Measurements from ENCODE around the gene XRRA1.

DNA sequence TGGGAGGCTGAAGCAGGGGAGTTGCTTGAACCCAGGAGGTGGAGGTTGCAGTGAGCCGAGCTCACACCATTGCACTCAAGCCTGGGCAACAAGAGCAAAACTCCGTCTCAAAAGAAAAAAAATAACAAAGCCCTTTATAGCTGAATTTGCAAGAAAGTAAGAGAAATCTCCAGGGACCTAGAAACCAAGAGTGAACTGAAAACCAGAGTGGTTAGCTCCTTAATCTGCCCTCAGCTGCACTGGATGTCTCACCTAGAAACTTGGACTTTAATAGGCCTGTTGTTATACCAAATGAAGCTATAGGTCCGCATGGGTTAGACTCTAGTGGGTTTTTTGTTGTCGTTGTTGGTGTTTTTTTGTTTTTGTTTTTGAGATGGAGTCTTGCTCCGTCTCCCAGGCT, 44.0 kb upstream of the XRRA1 start:
- TF ChIP-seq POLR2A (IDR thresholded peaks at IDR 0.05; ENCODE audit: borderline replicate concordance, extremely low read depth, insufficient read depth, insufficient read length) (no peak), SP1 (IDR thresholded peaks at IDR 0.05; ENCODE audit: low read depth) (no peak), EZH2phosphoT487 (IDR thresholded peaks at IDR 0.05; ENCODE audit: borderline replicate concordance) (no peak), ZFX (IDR thresholded peaks at IDR 0.05) (no peak)
- TF ChIP-seq, protein P1, sequence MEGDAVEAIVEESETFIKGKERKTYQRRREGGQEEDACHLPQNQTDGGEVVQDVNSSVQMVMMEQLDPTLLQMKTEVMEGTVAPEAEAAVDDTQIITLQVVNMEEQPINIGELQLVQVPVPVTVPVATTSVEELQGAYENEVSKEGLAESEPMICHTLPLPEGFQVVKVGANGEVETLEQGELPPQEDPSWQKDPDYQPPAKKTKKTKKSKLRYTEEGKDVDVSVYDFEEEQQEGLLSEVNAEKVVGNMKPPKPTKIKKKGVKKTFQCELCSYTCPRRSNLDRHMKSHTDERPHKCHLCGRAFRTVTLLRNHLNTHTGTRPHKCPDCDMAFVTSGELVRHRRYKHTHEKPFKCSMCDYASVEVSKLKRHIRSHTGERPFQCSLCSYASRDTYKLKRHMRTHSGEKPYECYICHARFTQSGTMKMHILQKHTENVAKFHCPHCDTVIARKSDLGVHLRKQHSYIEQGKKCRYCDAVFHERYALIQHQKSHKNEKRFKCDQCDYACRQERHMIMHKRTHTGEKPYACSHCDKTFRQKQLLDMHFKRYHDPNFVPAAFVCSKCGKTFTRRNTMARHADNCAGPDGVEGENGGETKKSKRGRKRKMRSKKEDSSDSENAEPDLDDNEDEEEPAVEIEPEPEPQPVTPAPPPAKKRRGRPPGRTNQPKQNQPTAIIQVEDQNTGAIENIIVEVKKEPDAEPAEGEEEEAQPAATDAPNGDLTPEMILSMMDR (IDR thresholded peaks at IDR 0.05 in 2 of 3, conservative IDR thresholded peaks at IDR 0.05 in 1 of 3; ENCODE audit: borderline replicate concordance in 1 of 3, insufficient read depth in 1 of 3, low read depth in 2 of 3, low read length in 2 of 3), result no peak
